Suppressor macrophage treated with lipopolysaccharide for 4 hours (primary cell): ENCODE results near the gene AQP11.
A peak's percentile ranks its signal among the peaks of the same experiment; 100 is the strongest.

ENCODE experiments used
- DNase-seq: peaks from one replicate; pipeline ENCODE4 v3.0.0-alpha.2; 2020

AQP11 gene

GRCh38 chr11:77596626-77597025, 6.9 kb downstream of the AQP11 start:
- no peak for DNase-seq

GRCh38 chr11:77598195-77598594, 8.4 kb downstream of the AQP11 start:
- DNase-seq = no peak

GRCh38 chr11:77602381-77603088, 12.8 kb downstream of the AQP11 start:
- peak; percentile 10 for DNase-seq

GRCh38 chr11:77604281-77604680, 14.5 kb downstream of the AQP11 start:
- no peak for DNase-seq

GRCh38 chr11:77609234-77609633, 19.5 kb downstream of the AQP11 start:
- DNase-seq = no peak

- no peak for DNase-seq
These were observed 22.2 kb downstream of the AQP11 start for GRCh38 chr11:77611921-77612320.

GRCh38 chr11:77617892-77618291, 28.1 kb downstream of the AQP11 start:
- no peak for DNase-seq

GRCh38 chr11:77619576-77620198, 29.9 kb downstream of the AQP11 start:
- DNase-seq = peak; percentile 67

GRCh38 chr11:77630157-77630710, 40.5 kb downstream of the AQP11 start:
- no peak for DNase-seq

- DNase-seq = peak; percentile 63
These were observed 44.2 kb downstream of the AQP11 start for GRCh38 chr11:77633926-77634325.

- peak; percentile 44 for DNase-seq
These were observed 47.1 kb downstream of the AQP11 start for GRCh38 chr11:77636731-77637344.

- DNase-seq = peak; percentile 92
These were observed 47.8 kb downstream of the AQP11 start, which contains the start of gene CLNS1A for GRCh38 chr11:77637345-77638165. Gene CLNS1A, minus strand, starts transcription at chr11:77637794. Its CDS starts 80 bp downstream, at chr11:77637714.

GRCh38 chr11:77642228-77642627, 52.5 kb downstream of the AQP11 start:
- DNase-seq = no peak

- DNase-seq = no peak
These were observed 55.1 kb downstream of the AQP11 start for GRCh38 chr11:77644887-77645286.

- DNase-seq = no peak
These were observed 58.0 kb downstream of the AQP11 start for GRCh38 chr11:77647654-77648305.

GRCh38 chr11:77650123-77650522, 60.4 kb downstream of the AQP11 start:
- no peak for DNase-seq

GRCh38 chr11:77654770-77655434, 65.1 kb downstream of the AQP11 start:
- no peak for DNase-seq

- no peak for DNase-seq
These were observed 66.6 kb downstream of the AQP11 start for GRCh38 chr11:77656362-77656761.

GRCh38 chr11:77658213-77659013, 68.7 kb downstream of the AQP11 start:
- no peak for DNase-seq
